Measurements from ENCODE around the gene CDY2A. TPM values are rescaled to one million over a fixed set of nuclear protein-coding genes. Genes with fewer than 3 reads are reported as not detected.
"Not testable (repeated sequence)": the region's sequence is repeated elsewhere in the genome, so short reads cannot be mapped to it uniquely, and the experiment has no call there.

The CDY2A gene
- not detected in 2 replicates for total RNA-seq

GRCh38 chrY:18025487-18025886 is at the start of gene CDY2A:
Gene CDY2A (plus strand): TSS chrY:18025787. CDS start chrY:18026115, 328 bp downstream.
- FAIRE-seq; H3K36me3 ChIP-seq (ENCODE audit: control insufficient read depth, insufficient read depth, low read length); DNase-seq (ENCODE audit: low read depth): not testable (repeated sequence)

GRCh38 chrY:17997586-17997985 is 28.0 kb upstream of the CDY2A start:
- H3K27me3 ChIP-seq (ENCODE audit: control insufficient read depth, insufficient read depth, low read length); H3K36me3 ChIP-seq (ENCODE audit: control insufficient read depth, insufficient read depth, low read length); DNase-seq (ENCODE audit: low read depth); FAIRE-seq; H3K4me3 ChIP-seq (ENCODE audit: low read depth, low read length): not testable (repeated sequence)

More at GRCh38 chrY:18025487-18025886, at the start of gene CDY2A:
- not testable (repeated sequence) for H3K4me3 ChIP-seq (ENCODE audit: low read depth, low read length); H3K27me3 ChIP-seq (ENCODE audit: control insufficient read depth, insufficient read depth, low read length)

GRCh38 chrY:17998266-17998665 is 27.3 kb upstream of the CDY2A start:
- not testable (repeated sequence) for H3K27me3 ChIP-seq (ENCODE audit: control insufficient read depth, insufficient read depth, low read length); H3K4me3 ChIP-seq (ENCODE audit: low read depth, low read length); DNase-seq (ENCODE audit: low read depth); H3K36me3 ChIP-seq (ENCODE audit: control insufficient read depth, insufficient read depth, low read length); FAIRE-seq

GRCh38 chrY:18023897-18024296 is 1.7 kb upstream of the CDY2A start:
- FAIRE-seq; H3K4me3 ChIP-seq (ENCODE audit: low read depth, low read length); H3K27me3 ChIP-seq (ENCODE audit: control insufficient read depth, insufficient read depth, low read length); H3K36me3 ChIP-seq (ENCODE audit: control insufficient read depth, insufficient read depth, low read length); DNase-seq (ENCODE audit: low read depth): not testable (repeated sequence)

GRCh38 chrY:18028845-18029244 is 3.3 kb downstream of the CDY2A start:
- not testable (repeated sequence) for FAIRE-seq; H3K27me3 ChIP-seq (ENCODE audit: control insufficient read depth, insufficient read depth, low read length); H3K4me3 ChIP-seq (ENCODE audit: low read depth, low read length); H3K36me3 ChIP-seq (ENCODE audit: control insufficient read depth, insufficient read depth, low read length); DNase-seq (ENCODE audit: low read depth)

GRCh38 chrY:18030178-18030577 is 4.6 kb downstream of the CDY2A start:
- H3K27me3 ChIP-seq (ENCODE audit: control insufficient read depth, insufficient read depth, low read length); H3K36me3 ChIP-seq (ENCODE audit: control insufficient read depth, insufficient read depth, low read length); H3K4me3 ChIP-seq (ENCODE audit: low read depth, low read length); FAIRE-seq; DNase-seq (ENCODE audit: low read depth): not testable (repeated sequence)

GRCh38 chrY:18034100-18034814 is 8.7 kb downstream of the CDY2A start:
- not testable (repeated sequence) for H3K36me3 ChIP-seq (ENCODE audit: control insufficient read depth, insufficient read depth, low read length); H3K4me3 ChIP-seq (ENCODE audit: low read depth, low read length); FAIRE-seq; H3K27me3 ChIP-seq (ENCODE audit: control insufficient read depth, insufficient read depth, low read length); DNase-seq (ENCODE audit: low read depth)

GRCh38 chrY:18034864-18035263 is 9.3 kb downstream of the CDY2A start:
- not testable (repeated sequence) for H3K4me3 ChIP-seq (ENCODE audit: low read depth, low read length); DNase-seq (ENCODE audit: low read depth); FAIRE-seq; H3K36me3 ChIP-seq (ENCODE audit: control insufficient read depth, insufficient read depth, low read length); H3K27me3 ChIP-seq (ENCODE audit: control insufficient read depth, insufficient read depth, low read length)

- FAIRE-seq = not testable (repeated sequence)
Measured at GRCh38 chrY:18044990-18045389, 19.4 kb downstream of the CDY2A start.

GRCh38 chrY:18048149-18049040 is 22.8 kb downstream of the CDY2A start:
- not testable (repeated sequence) for DNase-seq (ENCODE audit: low read depth); FAIRE-seq; H3K36me3 ChIP-seq (ENCODE audit: control insufficient read depth, insufficient read depth, low read length); H3K4me3 ChIP-seq (ENCODE audit: low read depth, low read length); H3K27me3 ChIP-seq (ENCODE audit: control insufficient read depth, insufficient read depth, low read length)

More at GRCh38 chrY:18044990-18045389, 19.4 kb downstream of the CDY2A start:
- not testable (repeated sequence) for DNase-seq (ENCODE audit: low read depth); H3K27me3 ChIP-seq (ENCODE audit: control insufficient read depth, insufficient read depth, low read length); H3K36me3 ChIP-seq (ENCODE audit: control insufficient read depth, insufficient read depth, low read length); H3K4me3 ChIP-seq (ENCODE audit: low read depth, low read length)

- not testable (repeated sequence) for FAIRE-seq; DNase-seq (ENCODE audit: low read depth); H3K27me3 ChIP-seq (ENCODE audit: control insufficient read depth, insufficient read depth, low read length); H3K4me3 ChIP-seq (ENCODE audit: low read depth, low read length); H3K36me3 ChIP-seq (ENCODE audit: control insufficient read depth, insufficient read depth, low read length)
Measured at GRCh38 chrY:18049061-18049460, 23.5 kb downstream of the CDY2A start.

- not testable (repeated sequence) for H3K36me3 ChIP-seq (ENCODE audit: control insufficient read depth, insufficient read depth, low read length); FAIRE-seq; H3K27me3 ChIP-seq (ENCODE audit: control insufficient read depth, insufficient read depth, low read length); DNase-seq (ENCODE audit: low read depth); H3K4me3 ChIP-seq (ENCODE audit: low read depth, low read length)
Measured at GRCh38 chrY:18056473-18056872, 30.9 kb downstream of the CDY2A start.

GRCh38 chrY:18073464-18073863 is 47.9 kb downstream of the CDY2A start:
- not testable (repeated sequence) for FAIRE-seq; DNase-seq (ENCODE audit: low read depth); H3K27me3 ChIP-seq (ENCODE audit: control insufficient read depth, insufficient read depth, low read length); H3K4me3 ChIP-seq (ENCODE audit: low read depth, low read length); H3K36me3 ChIP-seq (ENCODE audit: control insufficient read depth, insufficient read depth, low read length)
